ENCODE measurements around the gene ERP44.
"Not testable (repeated sequence)": the region's sequence is repeated elsewhere in the genome, so short reads cannot be mapped to it uniquely, and the experiment has no call there.

Gene ERP44

GRCh38 chr9:100098887-100099721 lies at the start of gene ERP44, which contains the start of gene INVS:
ERP44 (minus strand) TSS chr9:100099000; CDS start chr9:100098840, 160 bp downstream.
INVS (plus strand) TSS chr9:100099243; CDS start chr9:100104522, 5,279 bp downstream.
- FAIRE-seq (peak; percentile 13), DNase-seq (ENCODE audit: low spot score) (peak; percentile 97)

- DNase-seq (ENCODE audit: low spot score): not testable (repeated sequence)
Observed at GRCh38 chr9:100145976-100146375, 47.2 kb upstream of the ERP44 start.

DNA sequence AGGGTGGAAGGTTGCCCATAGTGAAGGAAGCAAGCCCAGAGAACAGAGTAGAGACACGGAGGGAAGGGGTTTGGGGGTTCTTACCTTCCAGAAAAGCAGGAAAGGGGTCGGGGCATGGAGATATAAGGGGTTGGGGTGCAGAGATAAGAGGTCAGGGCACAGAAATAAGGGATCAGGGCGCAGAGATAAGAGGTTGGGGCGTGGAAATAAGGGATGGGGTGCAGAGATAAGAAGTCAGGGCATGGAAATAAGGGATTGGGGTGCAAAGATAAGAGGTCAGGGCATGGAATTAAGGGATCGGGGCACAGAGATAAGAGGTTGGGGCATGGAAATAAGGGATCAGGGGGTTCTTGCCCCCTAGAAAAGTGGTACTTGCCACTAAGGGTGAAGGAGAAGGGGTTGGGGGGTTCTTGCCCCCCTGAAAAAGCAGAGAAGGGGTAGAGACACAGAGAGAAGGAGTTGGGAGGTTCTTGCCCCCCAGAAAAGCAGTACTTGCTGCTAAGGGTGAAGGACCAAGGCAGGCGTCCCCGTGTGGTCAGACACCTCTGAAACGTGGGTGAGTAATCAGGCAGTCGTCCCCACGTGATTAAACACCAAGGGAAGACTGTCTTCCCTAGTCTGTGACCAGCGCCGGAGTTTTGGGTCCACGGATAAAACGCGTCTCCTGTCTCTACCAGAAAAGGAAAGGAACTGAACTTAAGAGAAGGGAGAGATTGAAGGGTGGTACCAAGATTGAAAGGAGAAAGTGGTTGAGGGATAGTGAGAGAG lies 46.6 kb upstream of the ERP44 start:
- DNase-seq (ENCODE audit: low spot score); FAIRE-seq: not testable (repeated sequence)

More at GRCh38 chr9:100145976-100146375, 47.2 kb upstream of the ERP44 start:
- FAIRE-seq: not testable (repeated sequence)

DNA sequence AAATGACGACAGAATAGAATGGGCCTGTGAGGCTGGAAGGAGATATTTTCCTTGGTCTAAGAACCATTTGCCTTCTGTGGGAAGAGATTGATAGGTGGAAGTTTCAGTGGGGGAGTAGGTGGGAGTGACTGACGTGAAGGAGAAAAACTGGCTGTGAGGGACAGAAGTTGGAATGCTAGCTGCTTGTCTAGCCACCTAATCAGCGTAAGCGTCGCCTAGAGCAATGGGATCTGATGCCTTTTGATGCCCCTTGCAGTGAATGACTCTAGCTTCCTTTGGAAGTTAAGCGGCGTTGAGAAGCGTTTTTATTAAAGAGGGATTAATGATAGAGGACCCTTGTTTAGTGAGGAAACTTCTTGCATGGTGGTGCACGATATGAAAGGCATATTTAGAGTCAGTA lies 43.1 kb upstream of the ERP44 start:
- not testable (repeated sequence) for DNase-seq (ENCODE audit: low spot score); FAIRE-seq

- not testable (repeated sequence) for DNase-seq (ENCODE audit: low spot score); FAIRE-seq
Observed at GRCh38 chr9:100140303-100140702, 41.5 kb upstream of the ERP44 start.

GRCh38 chr9:100136799-100137198 lies 38.0 kb upstream of the ERP44 start:
- DNase-seq (ENCODE audit: low spot score); FAIRE-seq: not testable (repeated sequence)

- no peak for FAIRE-seq
- DNase-seq (ENCODE audit: low spot score): no peak
Observed at GRCh38 chr9:100134731-100135130, 35.9 kb upstream of the ERP44 start.

- no peak for FAIRE-seq
Observed at GRCh38 chr9:100131875-100132430, 33.2 kb upstream of the ERP44 start.

DNA sequence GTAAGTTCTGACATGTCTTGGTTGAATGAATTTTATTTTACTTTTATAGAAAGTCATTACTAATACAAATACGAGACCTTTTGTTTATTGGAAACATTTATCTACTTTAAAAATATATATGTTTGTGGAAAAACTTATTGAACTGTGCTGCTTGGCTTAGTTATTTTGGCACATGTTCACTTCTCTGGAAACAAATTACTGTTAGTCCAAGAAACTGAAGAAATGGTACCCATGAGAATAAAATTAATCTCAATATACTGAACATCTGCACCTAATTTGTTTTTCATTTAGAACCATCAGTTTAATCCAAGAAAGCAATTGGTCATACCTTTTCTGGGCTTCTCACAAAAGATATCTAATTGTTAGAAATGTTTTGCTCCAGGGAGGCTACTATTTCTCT lies 32.4 kb upstream of the ERP44 start:
- FAIRE-seq: no peak

More at GRCh38 chr9:100131875-100132430, 33.2 kb upstream of the ERP44 start:
- DNase-seq (ENCODE audit: low spot score): no peak

GRCh38 chr9:100129772-100130171 lies 31.0 kb upstream of the ERP44 start:
- FAIRE-seq (no peak), DNase-seq (ENCODE audit: low spot score) (no peak)

More for the DNA sequence above, 32.4 kb upstream of the ERP44 start:
- DNase-seq (ENCODE audit: low spot score): no peak

DNA sequence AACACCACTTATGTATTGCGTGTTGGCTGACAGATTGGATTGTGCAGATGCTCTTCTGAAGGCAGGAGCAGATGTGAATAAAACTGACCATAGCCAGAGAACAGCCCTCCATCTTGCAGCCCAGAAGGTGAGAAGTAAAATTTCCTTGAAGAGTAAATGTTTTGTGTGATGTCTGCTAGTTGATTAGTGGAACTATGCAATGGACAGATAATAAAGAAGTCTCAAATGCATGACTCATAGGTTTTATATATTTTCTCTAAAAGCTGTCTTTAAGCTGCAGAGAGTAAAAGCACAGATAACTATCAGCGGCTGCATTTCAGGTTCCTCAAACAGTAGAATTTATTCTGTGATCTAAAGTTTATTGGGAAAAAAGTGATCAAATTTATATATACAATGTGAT lies 27.6 kb upstream of the ERP44 start:
- no peak for FAIRE-seq
- DNase-seq (ENCODE audit: low spot score): no peak

GRCh38 chr9:100125910-100126309 lies 27.1 kb upstream of the ERP44 start:
- no peak for FAIRE-seq

DNA sequence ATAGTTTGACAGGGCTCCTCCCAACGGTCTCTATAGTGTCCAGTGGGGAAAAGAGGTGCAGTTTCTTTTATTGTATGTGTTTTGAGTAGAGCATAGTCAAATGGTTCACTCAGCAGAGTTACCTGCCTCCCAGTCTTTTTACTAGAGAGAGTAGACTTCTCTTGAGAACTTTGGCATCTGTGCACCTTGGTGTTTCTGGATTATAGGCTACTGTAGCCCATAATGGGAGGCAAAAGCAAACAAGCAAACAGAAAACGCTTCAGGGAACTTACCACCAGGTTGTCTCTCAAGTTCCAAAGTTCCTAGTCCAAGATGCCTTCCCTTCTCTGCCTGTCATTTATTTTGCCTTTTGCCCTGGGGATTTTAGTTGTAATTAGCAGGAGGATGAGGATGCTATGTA lies 26.4 kb upstream of the ERP44 start:
- FAIRE-seq (no peak), DNase-seq (ENCODE audit: low spot score) (no peak)

More at GRCh38 chr9:100125910-100126309, 27.1 kb upstream of the ERP44 start:
- no peak for DNase-seq (ENCODE audit: low spot score)

DNA sequence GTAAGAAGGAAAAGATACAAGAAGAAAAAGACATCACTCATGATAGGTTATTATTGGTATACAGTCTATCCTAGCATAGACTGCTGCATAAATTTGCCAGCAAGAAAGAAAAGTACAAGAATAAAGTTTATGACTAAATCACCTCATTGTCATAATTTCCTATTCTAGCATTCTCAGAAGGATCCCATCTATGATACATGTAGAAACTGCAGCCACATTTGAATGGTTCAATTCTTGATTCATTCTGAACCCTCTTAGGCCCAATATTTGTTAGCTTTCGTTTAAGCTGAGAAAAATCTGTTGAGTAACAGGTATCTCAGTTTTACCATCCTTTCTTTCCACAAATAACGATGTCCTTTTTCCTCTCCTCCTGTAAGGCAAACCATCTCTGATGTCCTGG lies 21.5 kb upstream of the ERP44 start:
- FAIRE-seq (no peak), DNase-seq (ENCODE audit: low spot score) (no peak)

GRCh38 chr9:100117316-100117715 lies 18.5 kb upstream of the ERP44 start:
- DNase-seq (ENCODE audit: low spot score) (no peak), FAIRE-seq (no peak)

- DNase-seq (ENCODE audit: low spot score) (no peak), FAIRE-seq (no peak)
Observed at GRCh38 chr9:100112677-100113336, 14.0 kb upstream of the ERP44 start.

- no peak for FAIRE-seq
- no peak for DNase-seq (ENCODE audit: low spot score)
Observed at GRCh38 chr9:100111235-100111634, 12.4 kb upstream of the ERP44 start.

GRCh38 chr9:100108559-100108958 lies 9.8 kb upstream of the ERP44 start:
- DNase-seq (ENCODE audit: low spot score): no peak
- FAIRE-seq: no peak

GRCh38 chr9:100106616-100107015 lies 7.8 kb upstream of the ERP44 start:
- FAIRE-seq (no peak), DNase-seq (ENCODE audit: low spot score) (no peak)

DNA sequence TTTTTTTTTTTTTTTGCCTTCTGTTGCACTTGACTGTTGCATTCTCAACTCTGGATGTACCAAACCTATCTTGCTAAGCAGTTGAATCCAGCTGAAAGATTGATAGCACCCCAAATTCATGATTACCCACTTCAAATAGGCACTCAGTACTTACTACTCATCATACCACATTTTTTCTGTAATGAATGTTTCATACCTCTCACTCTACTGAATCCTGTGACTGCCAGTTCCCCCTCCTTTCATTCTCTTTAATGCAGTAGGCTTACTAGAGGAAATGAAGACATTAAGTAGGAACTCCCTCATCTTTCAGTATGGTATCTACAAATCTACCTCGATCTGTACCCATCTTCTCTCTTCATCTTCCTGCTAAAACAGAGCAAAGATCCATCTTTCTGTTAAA lies 7.1 kb upstream of the ERP44 start:
- DNase-seq (ENCODE audit: low spot score) (no peak), FAIRE-seq (no peak)

- FAIRE-seq (no peak), DNase-seq (ENCODE audit: low spot score) (no peak)
Observed at GRCh38 chr9:100104314-100104713, 5.5 kb upstream of the ERP44 start.

Data from urothelium cell line (cell line).